Cerebellar cortex (tissue), 1 donor: Measurements from ENCODE around the gene IFIT1B.

ENCODE experiments used
- DNase-seq: peaks from one replicate; pipeline ENCODE4 v3.0.0-alpha.2; 2015; ENCODE audit warnings: low spot score

IFIT1B gene

DNA sequence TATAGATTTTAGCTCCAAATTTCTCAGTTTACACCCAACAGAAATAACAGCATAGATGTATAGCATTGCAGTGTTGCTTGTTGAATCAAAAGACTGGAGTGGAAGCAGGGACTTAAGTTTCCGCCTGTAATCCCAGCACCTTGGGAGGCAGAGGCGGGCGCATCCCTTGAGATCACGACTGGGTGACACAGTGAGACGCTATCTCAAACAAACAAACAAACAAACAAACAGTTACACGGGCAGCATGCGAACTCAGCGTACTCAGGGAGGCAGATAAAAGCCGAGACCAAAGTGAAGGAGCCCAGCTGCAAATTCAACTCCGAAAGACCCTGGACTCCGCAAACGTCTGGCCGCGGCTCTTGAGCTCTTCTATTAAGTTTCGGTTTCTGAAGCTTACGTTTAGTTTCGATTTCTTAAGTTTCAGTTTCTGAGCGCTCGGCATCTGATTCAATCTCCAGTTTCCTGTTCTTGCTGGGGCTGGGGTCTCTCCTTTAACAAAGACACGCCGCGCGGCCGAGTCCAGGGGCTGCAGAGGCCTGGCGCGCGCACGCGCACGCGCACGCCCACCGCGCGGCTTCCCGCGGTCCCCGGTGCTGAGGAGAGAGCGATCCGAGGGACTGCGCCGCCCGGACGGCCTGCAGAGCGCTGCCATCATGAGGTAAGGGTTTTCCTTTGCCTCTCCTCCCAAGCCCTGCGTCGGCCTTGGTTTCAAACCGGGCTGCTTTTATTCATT lies 36.5 kb downstream of the IFIT1B start, which contains the start of gene IFIT5:
Gene IFIT5 (plus strand): TSS at position 423 of the 733 bp plus-strand sequence. CDS start 231 bp downstream, at position 654.
- peak; percentile 70 for DNase-seq

- DNase-seq = peak; percentile 37
Observed at GRCh38 chr10:89414879-89415821, 37.3 kb downstream of the IFIT1B start.

GRCh38 chr10:89416465-89416864 lies 38.6 kb downstream of the IFIT1B start:
- no peak for DNase-seq

- DNase-seq = no peak
Observed at GRCh38 chr10:89419548-89419947, 41.7 kb downstream of the IFIT1B start.

GRCh38 chr10:89421018-89421476 lies 43.2 kb downstream of the IFIT1B start:
- DNase-seq = no peak

GRCh38 chr10:89425000-89425399 lies 47.1 kb downstream of the IFIT1B start:
- no peak for DNase-seq

DNA sequence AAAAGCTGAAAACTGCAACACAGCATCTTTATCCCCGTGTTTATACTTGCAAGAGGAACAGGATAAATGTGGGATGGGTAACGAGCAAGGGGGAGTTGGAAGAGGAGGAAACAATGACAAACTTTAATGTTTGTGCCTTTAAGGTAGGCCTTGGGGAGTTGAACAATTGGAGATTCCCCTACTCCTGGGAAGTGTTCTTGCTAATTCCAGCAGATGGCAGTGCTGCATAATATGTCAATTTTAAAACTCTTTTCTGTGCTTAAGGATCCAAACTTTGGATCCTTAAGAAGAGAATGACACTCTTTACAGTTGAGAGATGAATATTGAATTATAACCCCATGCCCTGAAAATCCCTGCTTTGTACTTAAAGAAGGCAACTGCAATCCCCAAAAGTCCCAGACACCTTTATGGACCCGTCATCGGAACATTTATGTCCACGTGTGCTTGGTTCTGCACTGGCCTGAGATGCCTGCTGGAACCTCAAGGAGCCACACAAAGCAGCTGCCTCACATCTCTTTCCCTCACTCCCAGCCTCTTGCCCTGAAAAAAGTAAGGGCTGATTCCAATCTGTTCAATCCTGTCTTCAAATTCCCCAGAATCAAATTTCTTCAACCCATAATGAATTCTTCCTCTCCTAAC lies 48.5 kb downstream of the IFIT1B start:
- peak; percentile 61 for DNase-seq

- DNase-seq = no peak
Observed at GRCh38 chr10:89427629-89428028, 49.8 kb downstream of the IFIT1B start.

- DNase-seq = no peak
Observed at GRCh38 chr10:89428877-89429276, 51.0 kb downstream of the IFIT1B start.

- no peak for DNase-seq
Observed at GRCh38 chr10:89431977-89432376, 54.1 kb downstream of the IFIT1B start.
